ENCODE results near the gene ZBTB38. TPM values are rescaled to one million over a fixed set of nuclear protein-coding genes. Genes with fewer than 3 reads are reported as not detected.

ZBTB38 gene
- polyA plus RNA-seq, 1 experiment: 97.1 TPM

DNA sequence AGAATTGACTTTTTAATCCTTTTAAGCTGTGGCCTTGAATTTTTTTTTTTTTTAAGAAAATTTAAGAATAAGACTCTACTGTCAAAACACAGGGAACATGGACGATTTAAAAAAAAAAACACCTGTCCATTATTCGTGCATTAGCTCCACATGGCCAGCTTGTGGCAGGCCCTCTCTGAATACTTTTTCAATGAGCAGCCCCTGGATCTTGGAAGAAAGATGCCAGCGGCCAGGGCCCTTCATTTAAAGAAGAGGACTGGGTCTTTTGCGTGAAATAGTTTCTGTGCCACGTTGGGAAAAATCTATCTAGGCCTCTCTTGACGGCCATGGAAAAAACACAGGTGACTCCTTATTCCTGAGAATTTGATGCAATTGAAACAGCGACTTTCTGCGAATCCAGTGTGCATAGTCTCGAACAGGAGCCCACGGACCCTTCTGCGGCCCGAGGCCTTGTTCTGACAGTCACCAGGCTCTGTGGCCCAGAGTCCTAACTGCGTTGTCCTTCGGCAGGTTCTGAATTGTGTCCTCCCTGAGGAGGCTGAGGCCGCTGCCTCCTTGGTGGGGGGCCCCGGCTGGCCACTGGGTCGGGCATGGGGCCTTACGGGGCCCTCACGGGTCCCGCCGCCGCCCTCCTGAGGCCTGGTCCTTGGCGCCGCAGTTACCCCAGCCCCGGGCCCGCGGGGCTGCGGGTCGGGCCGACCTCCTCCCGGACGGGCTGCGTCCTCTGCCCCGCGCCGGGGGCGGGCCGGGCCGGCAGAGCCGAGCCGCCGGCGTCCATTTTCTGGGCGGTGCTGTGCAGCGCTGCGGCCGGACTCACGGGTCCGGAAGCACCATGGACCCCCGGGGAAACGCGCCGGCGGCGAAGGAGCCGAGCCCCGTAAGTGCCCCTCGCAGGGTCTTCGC is 33.5 kb downstream of the ZBTB38 start:
- CTCF ChIA-PET: interaction anchor here (1.2 kb wide), 1 partner anchor 59 kb away, joined by 3 read pairs; no protein-coding TSS in a partner anchor
- Histone ChIP-seq H3K27me3 (ENCODE audit: control insufficient read depth, insufficient read depth, low read length) (no peaks in the 10 kb centered on the region), H3K9me3 (ENCODE audit: control insufficient read depth, insufficient read depth, low read length) (peaks cover 6% of the 10 kb centered on the region; the same call in 1 of the 2 replicates), H3K4me3 (ENCODE audit: low read depth, low read length) (peak overlapping the region; percentile 64), H3K27ac (ENCODE audit: low read depth, low read length) (peak overlapping the region; percentile 85)
- POLR2A ChIA-PET: interaction anchor here (1.5 to 2.0 kb wide), 2 partner anchors 17 to 35 kb away, joined by 5 to 11 read pairs; no protein-coding TSS in a partner anchor
- no peak for TF ChIP-seq CTCF (IDR thresholded peaks at IDR 0.05; ENCODE audit: low read depth, low read length)
- DNase-seq (ENCODE audit: low read depth, low spot score): no peak

DNA sequence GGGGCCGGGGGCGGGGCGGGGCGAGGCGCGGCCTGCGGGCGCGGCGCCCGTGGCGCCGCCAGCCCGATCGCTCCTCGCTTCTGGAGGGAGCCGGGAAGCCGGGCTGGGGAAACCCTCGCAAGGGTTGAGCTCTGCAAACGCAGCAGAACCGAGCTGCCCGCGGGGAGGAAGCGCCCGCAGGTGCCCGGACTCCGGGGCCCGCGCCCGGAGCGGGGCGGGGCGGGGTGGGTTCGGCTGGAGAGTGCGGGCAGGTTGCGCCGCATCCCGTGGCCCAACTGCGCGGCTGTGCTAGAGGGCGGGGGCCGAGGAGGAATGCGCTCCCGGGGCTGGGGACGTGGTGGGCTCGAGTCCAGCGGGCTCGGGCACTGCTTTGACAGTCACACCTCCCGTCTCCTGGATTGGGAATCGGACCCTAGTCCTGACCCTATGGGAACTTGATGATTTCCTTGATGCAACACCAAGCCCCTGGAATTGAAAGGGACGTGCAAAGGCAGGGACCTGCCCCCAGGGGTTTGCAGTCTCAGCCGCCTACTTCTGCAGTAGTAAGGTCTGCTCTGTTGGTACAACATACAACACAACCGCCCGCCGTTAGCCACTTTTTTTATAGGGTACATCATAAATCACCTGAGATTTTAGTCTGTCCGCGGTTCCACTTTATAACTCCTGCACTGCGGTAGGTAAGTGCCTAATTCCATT is 34.3 kb downstream of the ZBTB38 start:
- POLR2A ChIA-PET: interaction anchor here (0.6 to 4.7 kb wide), 6 partner anchors 11 to 36 kb away, joined by 3 to 38 read pairs (median 6); no protein-coding TSS in a partner anchor
- Histone ChIP-seq H3K4me3 (ENCODE audit: low read depth, low read length) (peak overlapping the region; percentile 64), H3K9me3 (ENCODE audit: control insufficient read depth, insufficient read depth, low read length) (no peaks in the 10 kb centered on the region; the same call in 1 of the 2 replicates), H3K27me3 (ENCODE audit: control insufficient read depth, insufficient read depth, low read length) (no peaks in the 10 kb centered on the region), H3K27ac (ENCODE audit: low read depth, low read length) (peak overlapping the region; percentile 85)
- TF ChIP-seq CTCF (IDR thresholded peaks at IDR 0.05; ENCODE audit: low read depth, low read length): 0 out of 2 replicates have a peak, but pooled peaks have one; percentile 14
- CTCF ChIA-PET: interaction anchor here (1.1 to 1.3 kb wide), 3 partner anchors 24 to 95 kb away, joined by 3 read pairs; no protein-coding TSS in a partner anchor
- no peak for DNase-seq (ENCODE audit: low read depth, low spot score)

DNA sequence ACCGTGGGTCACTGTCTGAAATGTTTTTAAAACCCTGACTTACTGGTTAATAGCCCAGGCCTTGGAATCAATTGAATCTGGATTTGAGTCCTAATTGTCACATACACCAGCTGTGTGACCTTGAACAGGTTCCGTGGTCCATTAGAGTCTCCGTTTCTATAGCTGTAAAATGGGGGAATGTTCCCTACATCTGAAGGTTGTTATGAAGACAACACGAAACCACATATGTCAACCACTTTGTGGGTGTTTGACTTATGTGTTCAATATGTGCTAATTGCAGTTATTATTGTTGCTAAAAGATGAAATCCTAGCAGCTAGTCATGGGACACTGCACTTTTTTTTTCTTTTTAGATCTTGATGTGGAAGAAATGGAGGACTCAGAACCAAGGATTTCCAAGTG is 35.3 kb downstream of the ZBTB38 start:
- Histone ChIP-seq H3K4me3 (ENCODE audit: low read depth, low read length) (peak overlapping the region; percentile 64; the same call in 1 of the 2 replicates), H3K27me3 (ENCODE audit: control insufficient read depth, insufficient read depth, low read length) (no peaks in the 10 kb centered on the region), H3K27ac (ENCODE audit: low read depth, low read length) (peak overlapping the region; percentile 85), H3K9me3 (ENCODE audit: control insufficient read depth, insufficient read depth, low read length) (no peaks in the 10 kb centered on the region)
- ChIA-PET CTCF (interaction anchor here (0.8 to 1.3 kb wide), 4 partner anchors 17 to 96 kb away, joined by 3 read pairs; no protein-coding TSS in a partner anchor), POLR2A (interaction anchor here (0.9 to 4.9 kb wide), 3 partner anchors 18 to 36 kb away, joined by 3 to 42 read pairs (median 38); partner anchors contain the start of gene ZBTB38)
- no peak for DNase-seq (ENCODE audit: low read depth, low spot score)
- no peak for TF ChIP-seq CTCF (IDR thresholded peaks at IDR 0.05; ENCODE audit: low read depth, low read length)

DNA sequence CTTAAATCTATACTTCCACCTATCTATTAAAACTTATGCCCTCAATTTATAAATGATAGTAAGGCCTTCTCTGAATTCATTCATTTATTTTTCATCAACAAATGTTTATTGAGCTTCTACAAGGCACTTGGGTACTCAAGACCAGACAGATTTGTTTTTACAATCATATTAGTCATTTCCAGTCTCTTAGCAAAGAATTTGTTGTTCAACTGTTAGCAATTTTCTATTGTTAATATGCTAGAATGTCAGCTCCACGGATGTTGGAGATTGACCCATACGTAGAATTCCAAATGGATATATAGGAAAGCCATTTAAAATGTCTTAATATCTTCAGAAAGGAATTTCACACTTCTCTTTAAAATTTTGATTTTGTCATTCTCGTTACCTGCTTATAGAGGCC is 36.7 kb downstream of the ZBTB38 start:
- Histone ChIP-seq H3K4me3 (ENCODE audit: low read depth, low read length) (no peak overlapping the region), H3K9me3 (ENCODE audit: control insufficient read depth, insufficient read depth, low read length) (no peaks in the 10 kb centered on the region), H3K27ac (ENCODE audit: low read depth, low read length) (peak overlapping the region; percentile 98), H3K27me3 (ENCODE audit: control insufficient read depth, insufficient read depth, low read length) (no peaks in the 10 kb centered on the region)
- ChIA-PET POLR2A (interaction anchor here (1.0 to 4.9 kb wide), 3 partner anchors 20 to 43 kb away, joined by 4 to 42 read pairs (median 38); partner anchors contain the start of gene ZBTB38), CTCF (interaction anchor here (1.0 to 1.1 kb wide), 4 partner anchors 37 to 93 kb away, joined by 3 to 4 read pairs (median 4); no protein-coding TSS in a partner anchor)
- TF ChIP-seq CTCF (IDR thresholded peaks at IDR 0.05; ENCODE audit: low read depth, low read length): no peak
- DNase-seq (ENCODE audit: low read depth, low spot score): no peak
